Measurements from ENCODE around the gene RNLS. TPM values are rescaled to one million over a fixed set of nuclear protein-coding genes. Genes with fewer than 3 reads are reported as not detected.

Gene RNLS
- total RNA-seq, 1 donor from 2014 or later, result 7.0 TPM

DNA sequence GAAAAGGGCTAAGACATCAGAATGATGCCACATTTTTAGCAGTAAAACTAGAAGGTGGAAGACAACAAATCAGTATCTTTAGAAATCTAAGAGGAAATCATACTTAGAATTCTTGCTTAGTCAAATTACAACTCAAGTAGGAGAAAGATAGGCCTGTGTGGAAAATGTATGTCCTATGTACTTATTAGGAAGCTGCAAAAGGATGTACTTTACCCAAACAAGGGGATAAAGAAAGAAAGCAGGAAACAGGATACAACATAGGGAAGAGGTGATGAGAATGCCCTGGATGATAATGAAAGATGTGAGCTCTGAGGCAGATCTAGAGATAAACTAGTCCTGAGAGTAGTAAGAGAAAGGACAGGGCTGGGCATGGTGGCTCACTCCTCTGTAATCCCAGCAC lies 54.9 kb downstream of the RNLS start:
- no peak for DNase-seq (ENCODE audit: extremely low spot score, unreplicated experiment)
- no peak for TF ChIP-seq CTCF (conservative IDR thresholded peaks at IDR 0.05)
- peaks cover 14% of the 10 kb centered on the region for H3K4me1 Mint-ChIP-seq (ENCODE audit: unreplicated experiment)
- no peak overlapping the region for H3K27ac Mint-ChIP-seq
- no peaks in the 10 kb centered on the region for H3K36me3 Mint-ChIP-seq
- no peak overlapping the region for H3K4me3 Mint-ChIP-seq
- H3K27me3 Mint-ChIP-seq, result no peaks in the 10 kb centered on the region
- H3K9me3 Mint-ChIP-seq, result no peaks in the 10 kb centered on the region

DNA sequence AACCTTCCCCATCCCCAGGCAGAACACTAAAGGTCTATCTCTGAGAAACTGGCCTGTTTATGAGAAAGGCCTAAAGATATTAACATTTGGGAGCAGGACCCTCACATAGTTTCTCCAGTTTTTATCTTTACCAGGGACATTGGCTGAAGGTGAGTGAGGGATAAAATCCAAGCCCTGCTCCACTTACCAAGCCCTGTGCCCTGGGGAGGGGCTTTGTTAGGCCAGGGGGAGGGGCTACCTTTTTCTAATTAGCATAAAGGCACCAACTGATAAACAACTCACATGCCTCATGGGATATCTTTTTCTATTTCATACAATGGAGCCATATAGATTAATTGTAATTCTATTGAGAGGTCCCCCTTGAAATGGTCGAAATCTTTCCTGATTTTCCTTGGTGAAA lies 55.9 kb downstream of the RNLS start:
- Mint-ChIP-seq H3K4me3 (no peak overlapping the region), H3K4me1 (ENCODE audit: unreplicated experiment) (peaks cover 19% of the 10 kb centered on the region), H3K36me3 (no peaks in the 10 kb centered on the region), H3K27me3 (no peaks in the 10 kb centered on the region), H3K27ac (no peak overlapping the region), H3K9me3 (no peaks in the 10 kb centered on the region)
- no peak for TF ChIP-seq CTCF (conservative IDR thresholded peaks at IDR 0.05)
- no peak for DNase-seq (ENCODE audit: extremely low spot score, unreplicated experiment)

DNA sequence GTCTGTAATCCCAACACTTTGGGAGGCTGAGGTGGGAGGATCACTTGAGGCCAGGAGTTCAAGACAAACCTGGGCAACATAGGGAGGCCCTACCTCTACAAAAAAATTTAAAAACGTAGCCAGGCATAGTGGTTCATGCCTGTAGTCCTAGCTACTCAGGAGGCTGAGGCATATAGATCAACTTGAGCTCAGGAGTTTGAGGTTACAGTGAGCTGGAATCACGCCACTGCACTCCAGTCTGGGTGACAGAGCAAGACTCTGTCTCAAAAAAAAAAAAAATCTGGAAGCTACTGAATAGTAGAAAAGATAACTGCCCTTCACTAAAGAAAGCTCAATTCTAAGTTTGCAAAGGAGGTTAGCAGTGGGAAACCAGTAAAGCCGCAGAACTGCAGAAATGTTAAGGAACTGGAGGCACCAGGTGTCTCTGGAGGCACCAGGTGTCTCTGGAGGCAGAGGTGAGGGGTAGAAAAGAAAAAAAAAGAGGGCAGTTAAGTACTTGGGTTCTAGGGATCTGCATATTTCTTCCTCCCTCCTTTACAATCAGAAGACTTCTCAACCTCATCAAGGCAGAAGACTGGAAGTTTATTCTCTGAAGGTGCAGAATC lies 56.5 kb downstream of the RNLS start:
- no peaks in the 10 kb centered on the region for H3K36me3 Mint-ChIP-seq
- H3K27ac Mint-ChIP-seq, result no peak overlapping the region
- no peaks in the 10 kb centered on the region for H3K9me3 Mint-ChIP-seq
- peaks cover 17% of the 10 kb centered on the region for H3K4me1 Mint-ChIP-seq (ENCODE audit: unreplicated experiment)
- no peak for TF ChIP-seq CTCF (conservative IDR thresholded peaks at IDR 0.05)
- no peak for DNase-seq (ENCODE audit: extremely low spot score, unreplicated experiment)
- no peaks in the 10 kb centered on the region for H3K27me3 Mint-ChIP-seq
- no peak overlapping the region for H3K4me3 Mint-ChIP-seq

- Mint-ChIP-seq H3K4me1 (ENCODE audit: unreplicated experiment) (peaks cover 10% of the 10 kb centered on the region), H3K4me3 (no peak overlapping the region), H3K9me3 (no peaks in the 10 kb centered on the region), H3K27ac (no peak overlapping the region), H3K36me3 (no peaks in the 10 kb centered on the region), H3K27me3 (no peaks in the 10 kb centered on the region)
- no peak for TF ChIP-seq CTCF (conservative IDR thresholded peaks at IDR 0.05)
- no peak for DNase-seq (ENCODE audit: extremely low spot score, unreplicated experiment)
These were observed 57.6 kb downstream of the RNLS start for GRCh38 chr10:88525371-88526069.

DNA sequence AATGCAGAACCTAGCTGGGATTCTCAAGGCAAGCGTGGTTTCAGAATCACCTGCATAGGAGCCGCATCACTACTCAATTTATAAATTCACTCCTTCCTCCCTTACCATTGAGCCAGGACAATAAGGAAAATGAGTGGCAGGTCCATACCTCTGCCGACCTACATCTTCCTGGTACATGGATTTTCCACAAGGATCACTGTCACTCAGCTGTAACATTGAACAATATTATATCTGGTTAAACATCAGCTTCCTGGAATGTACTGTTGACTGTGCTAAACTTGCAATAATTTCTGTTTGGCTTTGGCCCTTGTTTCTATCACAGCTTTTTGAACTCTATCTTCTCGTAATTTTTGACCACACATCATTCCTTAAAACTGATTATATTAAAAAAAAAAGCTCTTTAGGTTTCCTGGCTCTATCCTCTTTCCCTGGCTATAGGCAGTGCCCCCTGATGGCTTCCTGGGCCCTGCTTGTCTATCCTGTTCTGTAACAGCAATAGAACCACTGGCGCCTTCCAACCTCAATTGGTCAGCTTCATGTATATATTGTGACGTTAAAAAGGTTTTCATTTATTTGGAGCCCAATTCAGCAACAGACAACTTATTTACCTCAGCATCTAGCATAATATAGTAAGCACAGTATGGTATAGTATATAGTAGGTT lies 59.2 kb downstream of the RNLS start:
- TF ChIP-seq CTCF (conservative IDR thresholded peaks at IDR 0.05), result no peak
- Mint-ChIP-seq H3K4me3 (no peak overlapping the region), H3K9me3 (no peaks in the 10 kb centered on the region), H3K27ac (no peak overlapping the region), H3K36me3 (no peaks in the 10 kb centered on the region), H3K27me3 (no peaks in the 10 kb centered on the region), H3K4me1 (ENCODE audit: unreplicated experiment) (peaks cover 10% of the 10 kb centered on the region)
- DNase-seq (ENCODE audit: extremely low spot score, unreplicated experiment), result no peak

Measured in type B pancreatic cell (in vitro differentiated cells).